ENCODE results near the gene EXOC3L2.
A peak's percentile ranks its signal among the peaks of the same experiment; 100 is the strongest.

EXOC3L2 gene

GRCh38 chr19:45179072-45179891 lies 65.9 kb downstream of the EXOC3L2 start:
- no peak for DNase-seq

GRCh38 chr19:45178262-45179071 lies 66.7 kb downstream of the EXOC3L2 start, which contains the start of gene BLOC1S3:
TSS of gene BLOC1S3 (plus strand) at chr19:45178784. CDS start at chr19:45179297, 513 bp downstream.
- DNase-seq, result peak; percentile 100

- no peak for DNase-seq
These were observed 67.4 kb downstream of the EXOC3L2 start, which contains the start of gene TRAPPC6A for GRCh38 chr19:45177817-45178261. TSS of gene TRAPPC6A (minus strand) at chr19:45178237. CDS start at chr19:45178218, 19 bp downstream.

DNA sequence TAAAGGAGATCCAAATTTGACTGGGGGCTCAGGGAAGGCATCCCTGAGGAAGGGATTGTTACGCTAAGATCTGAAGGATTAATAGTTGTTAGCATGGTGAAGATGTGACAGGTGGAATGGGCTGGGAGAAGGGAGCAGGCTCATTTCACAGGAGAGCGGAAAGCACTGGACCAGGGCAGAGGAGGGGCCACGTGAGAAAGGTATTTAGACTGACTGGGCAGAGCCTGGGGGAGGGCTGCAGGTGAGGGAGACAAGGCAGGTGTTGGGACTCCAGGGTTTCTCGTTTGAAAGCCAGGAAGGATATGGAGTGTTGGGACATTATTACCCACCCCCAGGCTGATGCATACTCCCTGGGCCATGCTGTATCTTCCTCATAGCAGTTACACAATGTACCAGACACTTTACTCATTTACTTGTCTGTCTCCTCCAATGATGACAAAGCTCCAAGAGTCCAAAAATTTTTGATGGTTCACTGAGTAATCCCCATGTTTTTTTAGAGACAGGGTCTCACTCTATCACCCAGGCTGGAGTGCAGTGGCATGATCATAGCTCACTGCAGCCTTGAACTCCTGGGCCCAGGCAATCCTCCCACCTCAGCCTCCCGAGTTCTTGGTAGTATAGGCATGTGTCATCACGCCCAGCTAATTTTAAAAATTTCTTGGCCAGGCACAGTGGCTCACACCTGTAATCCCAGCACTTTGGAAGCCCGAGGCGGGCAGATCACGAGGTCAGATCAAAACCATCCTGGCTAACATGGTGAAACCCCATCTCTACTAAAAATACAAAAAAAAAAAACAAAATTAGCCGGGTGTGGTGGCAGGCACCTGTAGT lies 69.5 kb downstream of the EXOC3L2 start:
- no peak for DNase-seq

DNA sequence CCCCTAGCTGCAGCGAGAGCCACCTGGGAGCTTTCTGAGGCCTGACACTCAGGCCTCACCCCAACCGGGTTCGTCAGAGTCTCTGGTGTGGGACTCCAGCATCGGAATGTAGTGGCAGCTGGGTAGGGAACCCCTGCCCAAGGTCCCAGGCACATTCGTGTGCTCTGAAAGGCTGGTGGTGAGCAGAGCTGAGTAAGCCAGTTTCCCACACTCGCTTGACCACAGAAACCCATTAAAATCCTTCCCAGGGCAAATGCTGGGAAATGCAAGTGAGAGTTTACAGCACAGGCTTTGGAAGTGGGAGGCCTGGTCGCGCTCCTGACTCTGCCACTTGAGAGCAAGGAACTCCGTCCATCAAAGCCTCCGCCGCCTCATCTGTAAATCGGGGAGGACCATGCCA lies 71.4 kb downstream of the EXOC3L2 start:
- no peak for DNase-seq

DNA sequence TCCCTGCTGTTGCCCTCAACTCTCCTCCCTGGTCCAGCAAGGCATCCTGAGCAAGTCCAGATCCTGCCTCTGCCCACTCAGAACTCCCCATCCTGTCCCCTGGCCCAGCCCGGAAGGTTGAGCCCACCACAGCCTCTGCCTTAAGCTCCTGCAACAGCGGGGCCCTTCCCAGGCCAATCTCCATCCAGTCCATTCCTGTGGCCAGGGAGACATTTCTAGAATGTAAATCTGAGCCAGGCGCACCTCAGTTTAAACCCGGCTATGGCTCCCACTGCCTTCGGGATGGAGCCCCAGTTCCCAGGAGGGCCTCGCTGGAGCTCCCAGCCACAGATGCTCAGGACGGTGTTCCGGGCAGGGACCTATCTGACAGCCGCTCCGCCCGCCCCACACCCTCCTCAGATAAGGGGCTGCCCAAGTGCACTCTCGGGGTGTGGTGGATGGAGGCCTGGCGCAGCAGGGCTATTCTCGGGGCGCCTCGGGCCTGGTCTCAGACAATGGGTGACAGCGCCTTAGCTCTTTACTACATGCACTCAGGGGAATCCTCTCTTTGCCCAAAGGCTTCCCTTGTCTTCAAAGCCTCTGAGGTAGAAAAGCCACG lies 72.5 kb downstream of the EXOC3L2 start:
- DNase-seq, result no peak

DNA sequence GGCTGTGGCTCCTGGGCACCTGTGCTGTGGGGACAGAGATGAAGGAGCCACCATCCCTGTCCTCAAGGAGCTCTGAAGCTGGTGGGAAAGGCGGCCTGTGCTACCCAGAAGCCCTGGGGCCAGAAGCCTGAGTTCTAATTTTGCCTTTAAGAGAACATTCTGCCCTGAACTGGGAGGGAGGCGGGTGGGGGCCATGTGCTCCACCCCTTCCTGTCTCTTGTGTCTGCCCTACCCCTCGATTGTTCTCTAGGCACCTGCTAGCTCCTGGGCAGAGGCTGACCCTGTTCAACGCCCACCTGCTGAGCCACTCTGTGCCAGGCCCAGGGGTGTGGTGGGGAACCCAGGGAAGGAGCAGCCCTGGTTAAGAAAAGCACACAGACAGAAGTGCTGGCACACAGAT lies 73.0 kb downstream of the EXOC3L2 start:
- DNase-seq, result no peak

GRCh38 chr19:45171211-45171623 lies 74.0 kb downstream of the EXOC3L2 start:
- no peak for DNase-seq

GRCh38 chr19:45170146-45171106 lies 74.8 kb downstream of the EXOC3L2 start:
- no peak for DNase-seq

DNA sequence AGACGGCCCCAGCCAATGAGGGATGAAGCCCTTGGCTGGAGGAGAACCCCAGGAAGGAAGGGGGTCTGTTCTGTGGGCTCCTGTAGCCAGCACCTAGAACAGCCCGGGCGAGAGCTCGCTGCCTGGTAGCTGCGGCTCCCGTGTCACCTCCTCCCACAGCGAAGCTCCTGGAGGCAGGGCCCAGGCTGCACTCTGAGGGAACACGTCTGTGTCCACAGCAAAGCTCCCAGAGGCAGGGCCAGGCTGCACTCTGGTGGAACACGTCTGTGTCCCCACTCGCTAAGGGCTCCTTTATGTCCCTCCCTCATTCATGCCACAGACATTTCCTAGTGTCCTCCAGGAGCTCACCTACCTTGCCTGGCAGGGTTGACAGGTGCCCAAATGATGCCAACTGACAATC lies 75.6 kb downstream of the EXOC3L2 start:
- DNase-seq, result no peak

DNA sequence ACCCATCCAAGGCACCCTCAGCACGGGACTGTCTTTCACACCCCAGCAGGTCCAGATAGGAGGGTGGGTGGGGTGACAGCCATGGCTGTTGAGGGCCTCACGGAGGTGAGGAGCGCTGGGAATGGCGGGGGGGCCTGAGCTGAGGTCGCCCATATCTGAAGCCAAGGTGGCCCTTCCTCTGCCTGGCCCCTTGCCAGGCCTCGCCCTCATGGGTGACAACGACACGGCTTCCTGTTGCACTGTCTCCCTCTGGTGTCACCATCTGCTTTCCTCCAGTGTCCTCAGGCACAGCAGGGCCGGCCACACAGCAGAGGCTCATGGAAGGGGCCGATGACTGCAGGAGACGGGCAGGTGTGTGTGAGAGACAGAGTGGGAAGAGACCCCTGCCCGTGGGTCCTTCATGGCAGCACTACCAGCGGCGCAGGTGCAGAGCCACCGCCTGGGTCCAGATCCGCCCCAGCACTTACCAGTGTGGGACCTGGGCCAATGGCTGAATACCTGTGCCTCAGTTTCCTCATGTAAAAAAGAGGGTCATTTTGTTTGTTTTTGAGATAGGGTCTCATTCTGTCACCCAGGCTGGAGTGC lies 76.3 kb downstream of the EXOC3L2 start:
- DNase-seq, result no peak

DNA sequence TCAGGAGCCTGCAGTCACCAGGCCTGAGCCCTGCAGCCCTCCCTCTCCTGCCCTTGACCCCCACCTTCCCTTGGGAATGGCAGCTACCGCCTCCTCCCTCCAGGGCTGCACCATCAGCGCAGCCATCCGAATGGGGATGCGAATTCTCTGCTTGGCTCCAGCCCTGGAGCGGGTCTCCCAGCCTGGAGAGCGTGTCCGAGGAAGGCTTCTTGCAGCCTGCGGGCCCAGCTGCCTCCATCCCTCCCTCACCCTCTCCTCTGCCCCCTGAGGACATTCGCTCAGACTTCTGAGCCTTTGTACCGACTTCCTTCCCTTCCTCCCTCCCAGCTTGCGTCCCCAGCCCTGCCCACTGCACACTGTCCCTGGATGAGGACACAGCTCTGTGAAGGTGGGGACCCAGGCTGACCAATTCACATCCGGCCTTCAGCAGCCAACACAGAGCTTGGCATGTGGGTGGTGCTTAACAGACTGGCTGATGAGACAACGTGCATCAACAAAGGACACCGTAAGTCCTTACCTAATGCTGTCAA lies 78.4 kb downstream of the EXOC3L2 start:
- DNase-seq, result no peak

DNA sequence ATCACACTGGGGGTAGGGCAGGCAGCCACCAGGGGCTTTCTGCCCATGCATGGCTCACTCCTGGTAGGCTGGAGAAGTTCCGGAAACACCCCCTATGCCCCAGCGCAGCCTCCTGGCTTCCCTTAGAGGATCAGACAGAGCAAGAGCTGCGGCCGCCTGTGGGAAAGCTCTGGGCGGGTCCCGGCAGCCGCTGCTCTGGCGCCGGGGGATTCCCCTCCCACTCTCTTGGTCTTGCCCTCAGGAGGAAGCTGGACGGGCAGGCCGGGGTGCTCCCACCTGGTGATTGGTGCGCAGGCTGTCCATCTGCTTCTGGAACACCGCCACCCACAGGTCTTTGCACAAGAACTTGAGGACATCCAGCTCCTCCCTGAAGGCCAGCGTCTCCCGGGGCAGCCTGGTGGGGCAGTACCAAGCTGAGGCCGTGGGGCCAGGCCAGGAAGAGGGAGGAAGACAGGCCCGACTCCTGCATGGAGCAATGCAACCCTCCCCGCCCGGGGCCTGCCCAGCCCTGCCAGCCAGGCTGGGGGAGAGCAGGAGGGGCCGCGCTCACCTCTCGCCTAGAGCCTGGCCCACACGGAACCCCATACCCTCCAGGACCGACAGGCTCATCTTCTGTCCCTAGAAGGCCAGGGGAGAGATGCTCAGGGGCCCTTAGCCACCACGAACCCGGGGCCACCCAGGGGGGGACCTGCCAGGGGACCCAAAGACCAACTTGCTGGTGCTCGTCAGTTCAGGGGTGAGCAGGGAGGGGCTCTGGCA lies 80.5 kb downstream of the EXOC3L2 start:
- DNase-seq, result no peak

DNA sequence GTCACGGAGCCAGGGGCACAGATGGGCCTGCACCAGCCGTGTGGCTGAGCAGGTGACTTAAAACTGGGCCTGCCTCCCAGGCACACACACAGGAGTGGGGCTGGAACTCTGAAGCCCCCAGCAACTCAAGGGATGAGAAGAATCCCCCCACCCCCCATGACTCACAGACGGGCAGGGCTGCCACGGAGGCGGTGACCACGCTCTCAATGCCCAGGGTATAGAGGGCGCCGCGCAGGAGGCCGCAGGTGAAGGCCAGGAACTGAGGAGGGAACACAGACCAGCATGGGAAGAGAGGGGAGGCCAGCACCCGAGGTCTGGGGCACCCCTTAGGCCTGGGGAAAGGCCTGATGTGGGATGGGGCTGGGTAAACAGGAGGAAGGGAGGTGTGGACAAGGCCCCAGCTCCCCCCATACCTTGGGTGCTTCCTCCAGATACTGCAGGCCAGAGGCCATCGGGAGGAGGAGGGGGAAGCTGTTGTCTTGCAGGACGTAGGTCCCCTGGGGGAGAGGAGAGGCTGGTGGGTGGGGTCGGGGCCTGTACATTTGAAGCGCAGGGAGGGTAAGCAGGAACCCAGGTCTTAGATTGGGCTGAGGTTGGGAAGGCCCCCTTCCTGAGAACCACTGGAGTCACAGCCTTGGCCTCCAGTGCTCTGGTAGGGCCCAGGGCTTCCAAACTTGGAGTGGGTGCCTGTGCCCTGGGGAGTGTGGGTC lies 81.3 kb downstream of the EXOC3L2 start:
- DNase-seq, result no peak

DNA sequence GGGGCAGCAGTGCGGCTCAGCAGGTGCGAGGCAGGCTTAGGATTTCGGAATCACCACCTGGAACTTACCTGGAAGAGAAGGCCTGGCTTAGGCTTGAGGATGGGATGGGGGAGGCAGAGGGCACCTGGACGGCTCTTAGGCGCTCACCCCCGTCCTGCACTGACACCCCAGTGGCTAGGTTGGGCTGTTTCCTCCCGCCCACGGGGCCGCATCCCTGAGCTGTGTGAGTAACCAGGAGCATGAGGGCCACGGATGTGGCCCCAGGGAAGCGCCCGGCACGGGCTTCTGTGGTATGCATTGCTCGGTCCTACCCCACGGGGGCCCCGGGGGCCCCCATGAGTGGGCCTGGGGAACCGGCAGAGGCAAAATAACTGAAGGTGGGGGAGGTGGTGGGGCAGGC lies 82.1 kb downstream of the EXOC3L2 start:
- no peak for DNase-seq

DNA sequence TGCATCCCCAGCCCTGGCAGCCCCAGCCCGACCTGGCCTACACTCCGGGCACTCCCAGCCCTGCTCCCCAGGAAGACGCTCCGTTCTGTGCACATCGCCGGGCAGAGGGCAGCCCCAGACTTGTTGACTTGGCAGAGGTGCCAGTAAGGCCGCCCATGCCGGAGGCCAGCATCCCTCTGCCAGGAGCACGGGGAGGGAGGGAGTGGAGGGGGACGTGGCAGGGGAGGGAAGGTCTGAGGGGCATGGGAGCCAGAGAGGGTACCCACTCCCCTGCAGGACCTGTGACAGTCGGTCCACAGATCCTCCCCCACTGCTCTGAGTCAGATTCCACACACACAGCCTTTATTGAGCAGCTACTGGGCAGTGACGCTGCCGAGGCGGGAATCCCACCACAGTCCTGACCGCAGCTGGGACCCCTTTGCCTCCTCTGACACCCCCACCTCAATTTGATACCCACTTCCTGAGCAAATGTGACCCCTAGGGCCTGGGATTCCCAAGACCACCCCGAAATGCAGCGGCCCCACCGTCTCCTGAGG lies 82.5 kb downstream of the EXOC3L2 start:
- DNase-seq, result no peak
